K562 (cell line): Measurements from ENCODE around the gene TAF1D. TPM values are rescaled to one million over a fixed set of nuclear protein-coding genes. Genes with fewer than 3 reads are reported as not detected.

ENCODE experiments used
- ATAC-seq: fragments of 200-7000 bp; cut with Tn5 transposase; 3 replicates; pipeline ENCODE4 v1.9.1; 2020; ENCODE audit warnings: moderate library complexity
- BruUV-seq: library from RNA; stranded (reverse); fragments of 400-500 nt; replicated peaks from 2 replicates; lab custom pipeline; 2021; lab: Mats Ljungman, UMichigan
- CTCF ChIA-PET: fragments of 300-600 bp; formaldehyde crosslinking; extraction: SDS; loops from one replicate; lab custom pipeline; 2021; ENCODE audit warnings: low intra/inter-chr PET ratio; lab: Yijun Ruan, JAX
- POLR2A ChIA-PET: fragments of 300-600, 350-650 bp; sonication (Branson Sonifier 250); formaldehyde crosslinking; extraction: SDS; loops from one replicate; lab custom pipeline; 2021; ENCODE audit warnings: antibody characterized with exemption, inconsistent platforms; lab: Yijun Ruan, JAX
- DNase-seq, 4 experiments: peaks; one replicate each; pipeline versions ENCODE4 v3.0.0 to v3.0.0-alpha.2; 2011 to 2018; ENCODE audit warnings: low spot score in 3 of 4, mixed read lengths in 3 of 4; ENCODE audit errors: extremely low read depth in 1 of 4
- FAIRE-seq: peaks from 2 replicates; lab custom pipeline; 2011; peaks lifted over from hg19 to GRCh38; lab: Jason Lieb, UNC
- H2AFZ ChIP-seq: 2 replicates; pipeline ENCODE4 v1.6.0; 2011; ENCODE audit warnings: low read depth, low read length, control low read depth, inconsistent platforms
- H3K27ac ChIP-seq: fragments of 200-600 bp; 3 replicates; pipeline ENCODE4 v1.8.0; 2011; ENCODE audit warnings: low read depth, mild to moderate bottlenecking, control low read depth, inconsistent platforms, low read length, moderate library complexity, mixed read lengths; ENCODE audit errors: extremely low read depth
- H3K27me3 ChIP-seq, 2 experiments: fragments of 300-600 bp in 1 of 2; 2 replicates in 1 of 2; 3 replicates in 1 of 2; pipeline versions ENCODE4 v1.6.0 to v1.8.0; 2011; ENCODE audit warnings: inconsistent platforms in 2 of 2, low read length in 2 of 2, mild to moderate bottlenecking in 1 of 2, mixed read lengths in 1 of 2, moderate library complexity in 1 of 2; ENCODE audit not compliant: control insufficient read depth in 2 of 2, insufficient read depth in 2 of 2
- H3K36me3 ChIP-seq: fragments of 300-600 bp; 3 replicates; pipeline ENCODE4 v1.8.0; 2011; ENCODE audit warnings: mild to moderate bottlenecking, low read length, inconsistent platforms; ENCODE audit not compliant: control insufficient read depth, insufficient read depth
- H3K4me1 ChIP-seq, 2 experiments: fragments of 200-600 bp in 1 of 2; replicated peaks in 1 of 2; 2 replicates in 1 of 2; 3 replicates in 1 of 2; pipeline versions ENCODE4 v1.5.1 to v1.8.0; 2011; ENCODE audit warnings: inconsistent platforms in 2 of 2, low read length in 2 of 2, mild to moderate bottlenecking in 1 of 2, mixed read lengths in 1 of 2, moderate library complexity in 1 of 2; ENCODE audit not compliant: control insufficient read depth in 2 of 2, insufficient read depth in 2 of 2
- H3K4me2 ChIP-seq: 2 replicates; pipeline ENCODE4 v1.6.1; 2011; ENCODE audit warnings: low read length, control low read depth, inconsistent platforms, mixed read lengths; ENCODE audit not compliant: insufficient read depth
- H3K4me3 ChIP-seq: fragments of 200-600 bp; sonication (generic), shearing (Covaris generic); 2 replicates; pipeline ENCODE4 v1.5.1; 2016; ENCODE audit warnings: control low read depth, inconsistent platforms
- H3K79me2 ChIP-seq: fragments of 200-600 bp; 3 replicates; pipeline ENCODE4 v1.8.0; 2011; ENCODE audit warnings: low read length, inconsistent platforms; ENCODE audit not compliant: control insufficient read depth, insufficient read depth
- H3K9ac ChIP-seq, 2 experiments: 2 replicates each; pipeline versions ENCODE4 v1.6.0 to v1.6.1; 2011; ENCODE audit warnings: low read depth in 2 of 2, low read length in 2 of 2, control low read depth in 1 of 2, inconsistent platforms in 1 of 2, mild to moderate bottlenecking in 1 of 2, mixed read lengths in 1 of 2; ENCODE audit not compliant: insufficient read depth in 1 of 2
- H3K9me1 ChIP-seq: one replicate; pipeline ENCODE4 v1.6.0; 2011; ENCODE audit warnings: inconsistent platforms, mild to moderate bottlenecking, low read length, moderate library complexity; ENCODE audit not compliant: control insufficient read depth, insufficient read depth
- H3K9me3 ChIP-seq: replicated peaks from 2 replicates; pipeline ENCODE4 v1.5.1; 2011; ENCODE audit warnings: low read depth, low read length, inconsistent platforms; ENCODE audit not compliant: control insufficient read depth, insufficient read depth
- H4K20me1 ChIP-seq: replicated peaks from 2 replicates; pipeline ENCODE4 v1.6.1; 2011; ENCODE audit warnings: low read length, inconsistent platforms, mixed read lengths; ENCODE audit not compliant: control insufficient read depth, insufficient read depth
- ELF4 ChIP-seq: fragments of 450-650 bp; formaldehyde crosslinking; IDR thresholded peaks from 2 replicates; pipeline ENCODE4 v1.4.0; 2022; ENCODE audit warnings: missing genetic modification characterization
- FOXJ2 ChIP-seq: fragments of 200-800 bp; sonication (Bioruptor generic); IDR thresholded peaks from 2 replicates; pipeline ENCODE4 v1.6.1; 2016; ENCODE audit warnings: missing genetic modification characterization, missing compliant biosample characterization
- GTF3C2 ChIP-seq: IDR thresholded peaks from 3 replicates; pipeline ENCODE4 v1.6.1; 2011; ENCODE audit warnings: borderline replicate concordance, mild to moderate bottlenecking, moderate library complexity; ENCODE audit not compliant: insufficient read length; ENCODE audit errors: extremely low read depth
- HDAC2 ChIP-seq: fragments of 450-650 bp; IDR thresholded peaks from 2 replicates; pipeline ENCODE4 v1.6.1; 2016; ENCODE audit warnings: mild to moderate bottlenecking
- HNRNPL ChIP-seq: fragments of 200-400 bp; formaldehyde crosslinking; IDR thresholded peaks from 2 replicates; pipeline ENCODE4 v1.6.1; 2017; ENCODE audit warnings: low read depth, mild to moderate bottlenecking, low read length
- IRF1 ChIP-seq: sonication (generic); formaldehyde crosslinking; IDR thresholded peaks from 2 replicates; pipeline ENCODE4 v1.8.0; 2022; ENCODE audit warnings: missing genetic modification reagents, mild to moderate bottlenecking, borderline replicate concordance
- OTX1 ChIP-seq: fragments of 450-650 bp; formaldehyde crosslinking; IDR thresholded peaks from 2 replicates; pipeline ENCODE4 v1.4.0; 2022; ENCODE audit warnings: mild to moderate bottlenecking
- POLR2AphosphoS2 ChIP-seq: IDR thresholded peaks from 2 replicates; pipeline ENCODE4 v1.6.1; 2012; ENCODE audit warnings: low read length, improper control_type of control experiment
- RBM25 ChIP-seq: fragments of 200-400 bp; formaldehyde crosslinking; IDR thresholded peaks from 2 replicates; pipeline ENCODE4 v1.6.1; 2018; ENCODE audit warnings: low read length, low read depth, moderate library complexity; ENCODE audit not compliant: severe bottlenecking
- SAFB2 ChIP-seq: fragments of 200-400 bp; formaldehyde crosslinking; IDR thresholded peaks from 2 replicates; pipeline ENCODE4 v1.6.1; 2018; ENCODE audit warnings: borderline replicate concordance, low read length, low read depth, moderate library complexity; ENCODE audit not compliant: severe bottlenecking
- ZNF143 ChIP-seq: sonication (generic); formaldehyde crosslinking; IDR thresholded peaks from 2 replicates; pipeline ENCODE4 v1.9.0; 2022; ENCODE audit warnings: mild to moderate bottlenecking, missing genetic modification reagents
- ZNF696 ChIP-seq: fragments of 250-450 bp; sonication (Bioruptor Pico); conservative IDR thresholded peaks from 2 replicates; pipeline ENCODE4 v1.4.0; 2020; ENCODE audit warnings: mild to moderate bottlenecking, moderate library complexity
- WGBS: fragments of 100-300 bp; shearing (Covaris generic); methylation state at CpG from one replicate; pipeline ENCODE4 v1.1.6; 2016; ENCODE audit warnings: low coverage, mixed read lengths; ENCODE audit not compliant: insufficient coverage; ENCODE audit errors: missing lambda C conversion rate; 5-methylcytosine and 5-hydroxymethylcytosine counted together
- in situ Hi-C: fragments of 300-500 bp; cut with MboI; formaldehyde crosslinking; loops from 4 replicates; pipeline ENCODE4 v1.15.0; 2018; ENCODE audit warnings: inconsistent platforms, mixed read lengths
- intact Hi-C: fragments of 100-400 bp; cut with micrococcal nuclease; formaldehyde crosslinking; loops from 2 replicates; pipeline ENCODE4 v1.14.2; 2022
- polyA plus RNA-seq, 8 experiments: library from polyadenylated mRNA; depleted of rRNA in 4 of 8; stranded (reverse) in 5 of 8; unstranded in 3 of 8; fragments of >200 nt; fragmentation: Nextera tagmentation in 2 of 8; fragmentation: Illumina TruSeq in 1 of 8; extraction: Ambion mirVana in 2 of 8; extraction: Trizol in 1 of 8; gene quantifications; 2 replicates each; pipeline versions ENCODE4 v1.2.1 to v1.2.3, GENCODE V29; 2011 to 2014; ENCODE audit warnings: inconsistent platforms in 1 of 8, missing spikeins in 1 of 8
- total RNA-seq, 7 experiments: library from RNA; depleted of rRNA in 6 of 7; stranded (reverse); fragments of >200 nt in 6 of 7; fragmentation: Illumina TruSeq in 2 of 7; extraction: Trizol in 2 of 7; gene quantifications; 2 replicates each; pipeline versions ENCODE4 v1.2.1 to v1.2.3, GENCODE V29; 2011 to 2021; ENCODE audit warnings: low replicate concordance in 1 of 7

TAF1D gene
- total and polyA plus RNA-seq, 9 of the 15 experiments (the other 6 are each of a cell fraction or from before 2014, with no cell fraction given), result 122 to 347 (median 250) TPM

- H3K27ac ChIP-seq, result no peak overlapping the region
- no peak for DNase-seq
- CTCF ChIA-PET, result no interaction called here
These were observed 32.4 kb upstream of the TAF1D start for GRCh38 chr11:93773601-93774200.

More at GRCh38 chr11:93773601-93774200, 32.4 kb upstream of the TAF1D start:
- no peak overlapping the region for H3K9ac ChIP-seq
- H4K20me1 ChIP-seq, result no peaks in the 10 kb centered on the region
- 49% methylated on average over 6 of the region's 10 CpGs for WGBS
- in situ Hi-C loops (no loop called here), intact Hi-C loops (no loop called here)
- no peaks in the 10 kb centered on the region; the same call in 1 of the 2 replicates for H3K9me3 ChIP-seq
- H3K36me3 ChIP-seq, result no peaks in the 10 kb centered on the region
- H2AFZ ChIP-seq, result no peak overlapping the region
- H3K27me3 ChIP-seq, result no peaks in the 10 kb centered on the region
- FAIRE-seq (no peak), ATAC-seq (no peak)
- POLR2A ChIA-PET, result interaction anchor here (1.4 to 3.5 kb wide), 2 partner anchors 9 to 33 kb away, joined by 7 to 10 read pairs; partner anchors contain the start of genes C11orf54, MED17 and TAF1D
- peaks cover 0 to 5% of the 10 kb centered on the region in 2 experiments; a peak in 1 of 5 replicates for H3K4me1 ChIP-seq
- H3K79me2 ChIP-seq, result no peaks in the 10 kb centered on the region
- H3K4me2 ChIP-seq, result no peak overlapping the region
- TF ChIP-seq ZNF143 (CRISPR knock-in tag), result no peak
- TF ChIP-seq POLR2AphosphoS2, result no peak
- no peak for TF ChIP-seq GTF3C2
- no peak for TF ChIP-seq RBM25
- no peak for TF ChIP-seq HDAC2
- TF ChIP-seq OTX1 (CRISPR knock-in tag), result no peak
- no peak for TF ChIP-seq HNRNPL
- TF ChIP-seq ZNF696, result no peak
- TF ChIP-seq SAFB2, result no peak
- no peak for TF ChIP-seq IRF1 (CRISPR knock-in tag)
- TF ChIP-seq FOXJ2 (tag), result no peak
- TF ChIP-seq ELF4 (CRISPR knock-in tag), result no peak
- no TSS peak for BruUV-seq
- H3K4me3 ChIP-seq, result no peak overlapping the region
- no peaks in the 10 kb centered on the region for H3K9me1 ChIP-seq
